ENCODE data around the gene PRKRIP1.
A peak's percentile ranks its signal among the peaks of the same experiment; 100 is the strongest.
"Not testable (repeated sequence)": the region's sequence is repeated elsewhere in the genome, so short reads cannot be mapped to it uniquely, and the experiment has no call there.

Gene PRKRIP1

DNA sequence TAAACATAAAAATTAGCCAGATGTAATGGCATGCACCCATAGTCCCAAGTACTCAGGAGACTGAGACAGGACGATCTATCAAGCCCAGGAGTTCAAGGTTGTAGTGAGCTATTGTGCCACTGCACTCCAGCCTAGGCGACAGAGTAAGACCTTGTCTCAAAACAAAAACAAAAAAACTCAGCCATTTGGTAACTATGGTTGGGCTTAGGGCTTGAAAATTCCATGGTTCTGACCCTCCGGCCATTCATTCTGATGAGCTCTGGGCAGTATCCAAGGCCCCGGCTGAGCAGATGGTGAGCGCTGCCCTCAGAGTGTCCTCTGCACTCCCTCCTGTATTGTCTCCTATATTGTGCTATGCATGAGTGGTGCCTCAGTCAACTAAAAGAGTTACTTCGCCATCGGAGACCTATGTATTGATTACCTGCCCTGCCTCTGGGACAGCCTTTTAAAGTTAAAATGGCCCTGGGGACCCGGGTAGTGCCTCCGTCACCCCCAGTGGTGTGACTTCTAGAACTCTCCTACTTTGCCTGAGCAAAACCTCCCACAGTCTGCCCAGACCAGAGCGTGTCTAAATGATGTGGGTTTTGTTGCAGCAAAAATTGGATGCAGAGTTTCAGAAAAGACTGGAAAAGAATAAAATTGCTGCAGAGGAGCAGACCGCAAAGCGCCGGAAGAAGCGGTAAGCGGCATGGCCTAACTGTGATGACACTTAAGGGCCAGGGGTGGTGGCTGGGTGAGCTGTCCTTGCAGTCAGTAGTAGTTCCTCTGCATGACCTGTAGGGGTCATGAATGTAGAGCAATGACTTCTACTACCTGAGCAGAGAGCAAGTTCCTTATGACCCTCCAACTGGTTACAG, 8.1 kb downstream of the PRKRIP1 start:
- DNase-seq, result peak; percentile 71

GRCh38 chr7:102404862-102405188, 8.7 kb downstream of the PRKRIP1 start:
- not testable (repeated sequence) for DNase-seq

DNA sequence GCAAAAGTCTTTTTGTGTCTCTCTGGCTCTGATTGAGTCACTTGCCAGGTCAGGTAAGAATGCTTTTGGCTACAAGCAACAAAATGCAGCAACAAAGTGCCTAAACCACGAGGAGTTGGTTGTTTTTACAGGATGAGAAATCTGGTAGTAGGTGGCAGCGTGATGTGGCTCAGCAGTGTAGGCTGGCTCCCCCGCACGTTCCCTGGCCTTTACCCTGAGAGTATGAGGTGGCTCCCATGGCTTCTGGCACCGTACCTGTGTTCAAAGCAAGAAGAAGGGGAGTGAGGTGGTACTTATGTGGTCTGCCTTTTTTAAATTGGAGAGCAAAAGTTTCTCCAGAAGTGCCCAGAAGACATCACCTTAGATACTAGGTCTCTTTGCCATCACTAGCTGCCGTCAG, 11.7 kb downstream of the PRKRIP1 start:
- DNase-seq, result no peak

GRCh38 chr7:102408530-102408929, 12.4 kb downstream of the PRKRIP1 start:
- DNase-seq, result not testable (repeated sequence)

GRCh38 chr7:102409340-102409739, 13.2 kb downstream of the PRKRIP1 start:
- no peak for DNase-seq

DNA sequence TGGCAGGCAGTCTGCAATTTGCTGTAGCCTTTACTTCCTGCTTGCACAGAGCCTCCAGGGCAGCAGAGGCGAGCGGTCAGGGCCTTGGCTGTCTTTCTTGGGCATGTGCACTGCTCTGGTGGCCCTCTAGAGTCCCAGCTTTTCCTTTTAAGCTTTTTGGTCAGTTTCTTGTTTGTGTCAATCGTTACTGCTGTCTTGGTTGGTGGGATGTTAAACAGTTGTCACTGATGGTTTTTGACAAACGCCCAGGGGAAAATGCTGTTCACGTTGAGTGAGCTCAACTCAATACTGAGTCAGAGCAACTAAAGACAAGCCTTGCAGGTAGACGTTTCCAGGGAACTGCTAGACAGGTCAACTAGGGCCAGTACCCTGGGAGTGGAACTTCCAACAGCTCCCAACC, 14.0 kb downstream of the PRKRIP1 start:
- DNase-seq, result no peak

- DNase-seq, result no peak
Observed at GRCh38 chr7:102410918-102411317, 14.8 kb downstream of the PRKRIP1 start.

DNA sequence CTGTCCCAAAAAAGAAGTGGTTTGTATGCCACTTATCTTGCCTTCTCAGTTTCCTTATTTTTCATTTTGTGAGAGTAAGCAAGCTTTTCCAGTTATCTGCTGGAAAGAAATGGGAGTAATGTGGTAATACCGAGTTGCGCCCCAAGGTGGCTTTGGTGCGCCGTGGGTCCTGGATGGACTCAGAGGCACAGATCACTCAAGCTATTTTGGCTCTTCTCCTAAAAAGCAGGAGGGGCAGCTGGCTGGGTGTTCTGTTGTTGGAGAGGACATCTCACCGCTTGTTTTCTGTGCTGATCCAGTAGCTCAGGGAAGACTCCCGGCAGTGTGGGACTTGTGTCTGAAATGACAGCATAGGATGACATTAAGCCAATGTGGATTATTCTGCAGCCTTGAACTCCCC, 16.4 kb downstream of the PRKRIP1 start:
- no peak for DNase-seq

DNA sequence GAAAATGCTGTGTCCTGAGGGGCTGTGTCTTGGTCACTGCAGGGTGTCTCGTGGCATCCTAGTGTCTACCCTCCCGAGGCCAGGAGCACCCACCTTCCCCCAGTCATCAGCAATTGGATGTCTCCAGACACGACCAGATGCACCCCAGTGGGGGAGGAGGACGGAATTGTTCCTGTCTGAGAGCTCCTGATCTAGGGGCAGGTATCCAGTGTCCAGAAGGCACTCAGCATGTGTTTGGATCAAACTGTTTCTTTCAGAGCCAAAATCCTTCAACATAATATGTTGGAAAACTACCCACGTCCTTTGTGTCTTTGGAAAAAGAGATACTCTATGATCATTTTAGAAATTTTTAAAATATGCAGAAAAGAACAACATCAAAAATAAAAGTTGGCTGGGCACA, 16.9 kb downstream of the PRKRIP1 start:
- DNase-seq, result no peak

DNA sequence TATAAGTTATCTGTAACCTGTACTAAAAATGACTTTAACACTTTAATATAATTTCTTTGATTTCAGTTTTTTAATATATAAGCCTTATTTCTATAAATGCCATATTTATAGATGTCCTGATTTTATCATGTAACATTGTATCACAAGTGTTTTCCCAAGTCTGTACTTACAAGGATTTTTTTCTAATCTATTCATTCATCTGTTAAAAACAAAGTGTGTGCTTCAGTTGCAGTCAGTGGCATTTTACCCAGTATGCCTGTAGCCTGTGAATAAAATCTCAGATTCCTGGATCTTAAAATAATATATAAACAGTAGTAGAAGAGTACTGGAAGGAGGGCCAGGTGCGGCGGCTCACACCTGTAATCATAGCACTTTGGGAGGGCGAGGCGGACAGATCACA, 17.4 kb downstream of the PRKRIP1 start:
- no peak for DNase-seq

- DNase-seq, result peak; percentile 87
Observed at GRCh38 chr7:102415685-102416225, 19.6 kb downstream of the PRKRIP1 start.

- no peak for DNase-seq
Observed at GRCh38 chr7:102416406-102416805, 20.2 kb downstream of the PRKRIP1 start.

- no peak for DNase-seq
Observed at GRCh38 chr7:102417105-102417504, 20.9 kb downstream of the PRKRIP1 start.

DNA sequence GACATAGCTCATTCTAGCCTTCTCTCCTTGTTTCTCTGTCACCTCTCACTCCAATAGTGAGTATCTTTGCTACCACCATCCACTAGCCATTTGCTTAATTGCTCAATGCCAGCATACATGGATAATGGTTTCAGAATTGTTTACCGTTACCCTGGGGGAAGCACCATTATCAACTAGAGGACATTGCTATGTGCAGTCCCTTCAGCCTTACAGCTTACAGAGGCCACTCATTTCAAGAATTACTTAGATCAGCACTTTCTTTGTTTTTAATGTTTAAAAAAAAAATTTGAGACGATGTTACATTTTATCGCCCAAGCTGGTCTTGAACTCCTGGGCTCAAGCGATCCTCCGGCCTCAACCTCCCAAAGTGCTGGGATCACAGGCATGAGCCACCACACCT, 22.4 kb downstream of the PRKRIP1 start:
- no peak for DNase-seq

GRCh38 chr7:102421706-102422240, 25.6 kb downstream of the PRKRIP1 start:
- DNase-seq, result no peak

- no peak for DNase-seq
Observed at GRCh38 chr7:102424129-102424551, 28.0 kb downstream of the PRKRIP1 start.

DNA sequence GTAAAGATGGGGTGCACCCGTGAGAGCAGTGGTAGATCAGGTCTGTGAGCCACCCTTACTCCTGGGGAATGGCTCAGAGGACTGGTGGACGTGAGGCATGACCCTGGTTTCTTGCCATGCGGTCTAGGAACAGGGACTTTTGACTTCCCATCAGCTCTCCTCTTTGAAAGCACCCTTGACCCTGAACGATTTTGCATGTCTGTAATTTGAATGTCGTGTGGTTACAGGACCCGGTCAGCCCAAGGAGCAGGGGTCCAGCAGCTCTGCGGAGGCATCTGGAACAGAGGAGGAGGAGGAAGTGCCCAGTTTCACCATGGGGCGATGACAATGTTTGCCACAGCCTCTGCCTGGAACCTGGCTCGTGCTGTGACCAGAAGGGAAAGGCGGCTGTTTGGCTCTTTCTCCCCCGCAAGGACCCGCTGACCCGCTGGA, 28.6 kb downstream of the PRKRIP1 start:
- no peak for DNase-seq

DNA sequence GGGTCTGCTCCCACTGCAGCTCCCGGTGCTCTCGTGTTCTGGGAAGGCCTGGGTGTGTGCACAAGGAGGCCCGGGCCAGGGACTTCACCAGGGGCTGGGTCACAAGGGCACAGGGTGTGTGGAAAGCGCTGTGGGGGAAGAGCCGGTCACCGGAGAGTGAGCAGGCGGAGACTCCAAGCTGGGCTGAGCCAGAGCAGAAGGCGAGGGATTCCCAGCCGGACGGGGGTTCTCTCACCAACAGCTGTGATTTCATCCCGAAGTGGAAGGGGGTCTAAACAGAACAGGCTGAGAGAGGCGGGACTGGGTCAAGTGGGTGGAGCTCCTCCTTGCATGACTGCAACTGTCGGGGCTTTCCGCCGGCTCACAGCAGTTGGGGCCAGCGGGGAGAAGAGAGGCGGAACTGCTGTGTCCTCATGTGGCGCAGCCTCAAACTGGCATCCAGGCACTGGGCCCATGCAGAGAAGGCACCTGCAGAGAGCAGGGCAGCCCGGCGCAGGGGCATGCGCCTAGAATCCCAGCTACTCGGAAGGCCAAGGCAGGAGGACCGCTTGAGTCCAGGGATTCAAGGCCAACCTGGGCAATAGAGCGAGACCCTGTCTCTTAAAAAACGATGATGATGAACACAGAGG, 29.6 kb downstream of the PRKRIP1 start:
- DNase-seq, result peak; percentile 93

GRCh38 chr7:102426268-102427018, 30.3 kb downstream of the PRKRIP1 start:
- DNase-seq, result peak; percentile 91

DNA sequence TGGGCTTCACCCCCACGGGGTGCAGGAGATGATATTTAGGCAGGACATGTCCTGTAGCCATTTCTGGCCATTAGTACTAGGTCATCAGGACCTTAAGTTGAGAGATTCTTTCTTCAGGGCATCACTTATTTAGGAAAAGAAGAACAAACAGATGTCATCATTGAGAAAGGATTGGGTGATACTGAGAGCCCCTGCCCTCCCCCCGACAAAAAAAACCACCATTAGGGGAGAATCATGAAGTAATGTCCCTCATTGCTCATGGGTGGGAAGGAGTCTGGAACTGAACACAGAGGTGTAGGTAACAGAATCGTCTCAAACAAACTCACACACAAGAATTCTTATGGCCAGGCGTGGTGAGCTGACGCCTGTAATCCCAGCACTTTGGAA, 30.8 kb downstream of the PRKRIP1 start:
- no peak for DNase-seq

DNA sequence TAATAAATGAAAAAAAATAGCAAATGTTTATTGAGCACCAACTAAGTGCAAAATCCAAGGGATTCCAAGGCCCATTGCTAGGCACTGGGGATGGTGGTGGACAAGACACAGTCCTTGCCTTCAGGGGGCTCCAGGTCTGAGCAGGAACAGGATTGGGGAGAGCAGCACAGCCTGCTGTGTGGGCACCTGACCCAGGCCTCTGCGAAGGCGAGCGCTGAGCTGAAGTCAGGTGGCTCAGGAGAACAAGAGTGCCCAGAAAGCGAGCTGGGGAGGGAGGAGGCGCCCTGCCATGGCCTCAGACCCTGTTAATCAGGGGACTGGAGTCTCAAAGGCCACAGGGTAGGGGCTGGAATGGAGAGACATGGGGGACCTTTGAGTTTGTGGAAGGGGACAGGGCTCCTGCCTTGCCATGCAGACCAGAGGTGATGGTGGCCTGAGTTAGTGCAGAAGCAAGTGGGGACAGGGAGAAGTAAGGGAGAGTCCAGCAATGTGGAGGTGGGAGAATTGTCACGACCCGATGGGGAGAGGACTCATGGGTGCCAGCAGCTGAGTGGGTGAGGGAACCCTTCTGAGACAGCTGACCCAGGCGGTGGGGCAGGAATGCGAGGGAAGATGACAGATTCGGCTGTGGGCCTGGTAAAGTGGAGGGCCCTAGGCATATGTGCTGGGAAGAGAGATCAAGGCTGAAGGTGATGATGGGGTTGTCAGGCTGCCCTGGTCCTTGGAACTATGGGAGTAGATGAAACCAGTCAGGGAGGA, 33.2 kb downstream of the PRKRIP1 start:
- no peak for DNase-seq

DNA sequence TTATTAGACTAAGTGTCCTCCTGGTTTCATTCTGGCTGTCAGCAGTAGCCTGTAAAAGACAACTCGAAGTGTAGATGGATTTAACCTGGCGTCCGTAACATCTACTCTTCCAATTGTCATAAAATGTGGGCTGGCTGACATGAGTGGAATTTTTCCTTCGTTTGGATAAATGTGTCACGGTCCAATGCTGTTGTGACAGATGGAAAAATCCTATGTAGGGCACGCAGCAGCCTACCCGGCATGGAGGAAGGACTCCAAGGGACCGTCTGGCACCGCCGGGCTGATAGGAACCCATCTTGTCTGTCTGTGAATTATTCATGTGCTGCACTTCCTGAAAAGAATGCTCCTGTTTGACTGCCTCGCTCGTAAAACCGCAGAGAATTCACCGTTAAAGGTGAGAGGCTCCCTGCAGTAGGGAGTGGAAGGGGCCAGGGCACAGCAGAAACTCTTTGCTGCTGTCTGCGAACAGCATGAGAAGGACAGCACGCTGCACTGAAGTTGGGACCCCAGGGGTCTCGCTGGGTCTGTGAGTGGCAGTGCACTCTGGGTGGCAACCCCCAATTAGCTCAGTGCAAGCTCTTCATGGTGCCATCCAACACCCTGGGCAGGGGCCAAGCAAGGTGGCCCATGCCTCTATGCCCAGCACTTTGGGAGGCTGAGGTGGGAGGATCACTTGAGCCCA, 35.6 kb downstream of the PRKRIP1 start:
- peak; percentile 69 for DNase-seq
